HL-60 (cell line): ENCODE results near the gene DIS3L.
"Not testable (repeated sequence)": the region's sequence is repeated elsewhere in the genome, so short reads cannot be mapped to it uniquely, and the experiment has no call there.

Experiments
- DNase-seq, 2 experiments: peaks; one replicate each; pipeline ENCODE4 v3.0.0-alpha.2; 2010 to 2020; ENCODE audit warnings: low read depth in 1 of 2, low spot score in 1 of 2
- H3K27ac ChIP-seq: fragments of 250-450 bp; sonication (Bioruptor Pico); replicated peaks from 2 replicates; pipeline ENCODE4 v1.5.1; 2020; ENCODE audit warnings: mild to moderate bottlenecking, moderate library complexity
- H3K27me3 ChIP-seq: fragments of 250-450 bp; sonication (Bioruptor Pico); 2 replicates; pipeline ENCODE4 v1.5.1; 2021; ENCODE audit warnings: mild to moderate bottlenecking, moderate library complexity; ENCODE audit not compliant: insufficient read depth, poor library complexity, severe bottlenecking
- H3K4me3 ChIP-seq: replicated peaks from 2 replicates; pipeline ENCODE4 v1.5.1; 2011; ENCODE audit warnings: mild to moderate bottlenecking, control low read depth, low read length; ENCODE audit not compliant: insufficient read depth
- CTCF ChIP-seq: IDR thresholded peaks from one replicate; pipeline ENCODE4 v1.5.1; 2011; ENCODE audit warnings: low read length, control low read depth, inconsistent platforms; ENCODE audit not compliant: insufficient read depth
- GABPA ChIP-seq: IDR thresholded peaks from 2 replicates; pipeline ENCODE4 v1.6.1; 2012; ENCODE audit warnings: low read depth
- POLR2AphosphoS5 ChIP-seq: IDR thresholded peaks from 2 replicates; pipeline ENCODE4 v1.6.1; 2012; ENCODE audit warnings: low read depth
- SPI1 ChIP-seq: IDR thresholded peaks from 2 replicates; pipeline ENCODE4 v1.6.1; 2012; ENCODE audit warnings: low read depth, mild to moderate bottlenecking, borderline replicate concordance
- TF ChIP-seq, protein P1 (sequence below): IDR thresholded peaks from 2 replicates; pipeline ENCODE4 v1.6.1; 2012; ENCODE audit warnings: low read depth; ENCODE audit not compliant: insufficient replicate concordance

DIS3L gene

GRCh38 chr15:66296186-66296585 lies 2.8 kb downstream of the DIS3L start:
- TF ChIP-seq GABPA (no peak), POLR2AphosphoS5 (no peak)
- H3K27ac ChIP-seq, result no peak overlapping the region
- no peaks in the 10 kb centered on the region for H3K27me3 ChIP-seq
- no peak overlapping the region for H3K4me3 ChIP-seq
- DNase-seq, result no peak

GRCh38 chr15:66298803-66299251 lies 5.5 kb downstream of the DIS3L start:
- DNase-seq, result no peak
- Histone ChIP-seq H3K4me3 (no peak overlapping the region), H3K27me3 (no peaks in the 10 kb centered on the region), H3K27ac (no peak overlapping the region)
- no peak for TF ChIP-seq CTCF
- TF ChIP-seq POLR2AphosphoS5, result no peak

GRCh38 chr15:66302489-66303278 lies 9.3 kb downstream of the DIS3L start:
- Histone ChIP-seq H3K4me3 (no peak overlapping the region), H3K27me3 (no peaks in the 10 kb centered on the region), H3K27ac (no peak overlapping the region)
- no peak for DNase-seq
- TF ChIP-seq, protein P1, sequence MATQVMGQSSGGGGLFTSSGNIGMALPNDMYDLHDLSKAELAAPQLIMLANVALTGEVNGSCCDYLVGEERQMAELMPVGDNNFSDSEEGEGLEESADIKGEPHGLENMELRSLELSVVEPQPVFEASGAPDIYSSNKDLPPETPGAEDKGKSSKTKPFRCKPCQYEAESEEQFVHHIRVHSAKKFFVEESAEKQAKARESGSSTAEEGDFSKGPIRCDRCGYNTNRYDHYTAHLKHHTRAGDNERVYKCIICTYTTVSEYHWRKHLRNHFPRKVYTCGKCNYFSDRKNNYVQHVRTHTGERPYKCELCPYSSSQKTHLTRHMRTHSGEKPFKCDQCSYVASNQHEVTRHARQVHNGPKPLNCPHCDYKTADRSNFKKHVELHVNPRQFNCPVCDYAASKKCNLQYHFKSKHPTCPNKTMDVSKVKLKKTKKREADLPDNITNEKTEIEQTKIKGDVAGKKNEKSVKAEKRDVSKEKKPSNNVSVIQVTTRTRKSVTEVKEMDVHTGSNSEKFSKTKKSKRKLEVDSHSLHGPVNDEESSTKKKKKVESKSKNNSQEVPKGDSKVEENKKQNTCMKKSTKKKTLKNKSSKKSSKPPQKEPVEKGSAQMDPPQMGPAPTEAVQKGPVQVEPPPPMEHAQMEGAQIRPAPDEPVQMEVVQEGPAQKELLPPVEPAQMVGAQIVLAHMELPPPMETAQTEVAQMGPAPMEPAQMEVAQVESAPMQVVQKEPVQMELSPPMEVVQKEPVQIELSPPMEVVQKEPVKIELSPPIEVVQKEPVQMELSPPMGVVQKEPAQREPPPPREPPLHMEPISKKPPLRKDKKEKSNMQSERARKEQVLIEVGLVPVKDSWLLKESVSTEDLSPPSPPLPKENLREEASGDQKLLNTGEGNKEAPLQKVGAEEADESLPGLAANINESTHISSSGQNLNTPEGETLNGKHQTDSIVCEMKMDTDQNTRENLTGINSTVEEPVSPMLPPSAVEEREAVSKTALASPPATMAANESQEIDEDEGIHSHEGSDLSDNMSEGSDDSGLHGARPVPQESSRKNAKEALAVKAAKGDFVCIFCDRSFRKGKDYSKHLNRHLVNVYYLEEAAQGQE, result no peak
- TF ChIP-seq GABPA, result no peak

- H3K4me3 ChIP-seq, DNase-seq, H3K27me3 ChIP-seq, H3K27ac ChIP-seq: not testable (repeated sequence)
Measured at GRCh38 chr15:66304425-66304824, 11.1 kb downstream of the DIS3L start.

DNA sequence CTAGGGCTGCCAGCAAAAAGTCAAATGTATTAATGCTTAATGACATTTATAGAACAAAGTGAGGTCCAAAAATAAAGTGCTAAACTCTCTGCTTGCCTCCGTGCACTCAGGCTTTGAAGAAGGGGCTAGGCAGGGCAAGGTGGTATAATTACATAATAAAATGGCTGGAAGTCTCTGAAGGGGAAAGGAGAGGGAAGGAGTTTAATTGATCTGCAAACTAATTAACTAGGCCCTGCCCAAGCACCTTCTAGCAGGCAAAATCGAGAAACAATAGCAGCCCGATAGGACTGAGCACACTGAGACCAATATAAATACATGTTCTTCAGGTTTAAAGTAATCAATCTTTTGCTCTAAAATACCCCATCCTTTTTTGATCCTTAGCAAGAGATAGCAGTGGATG lies 13.0 kb downstream of the DIS3L start:
- Histone ChIP-seq H3K27ac (no peak overlapping the region), H3K27me3 (no peaks in the 10 kb centered on the region), H3K4me3 (no peak overlapping the region)
- no peak for DNase-seq
- TF ChIP-seq GABPA (no peak), CTCF (no peak), SPI1 (no peak), POLR2AphosphoS5 (no peak)
- TF ChIP-seq, protein P1, result no peak
